Peyer's patch (tissue), 4 donors: ENCODE results near the gene TLE5. TPM values are rescaled to one million over a fixed set of nuclear protein-coding genes. Genes with fewer than 3 reads are reported as not detected.
A peak's percentile ranks its signal among the peaks of the same experiment; 100 is the strongest.

ENCODE experiments used
- DNase-seq, 3 donors: peaks; one replicate each; pipeline ENCODE4 v3.0.0-alpha.2; 2017 to 2019
- H3K27ac ChIP-seq, 4 donors: fragments of 200-600 bp; sonication (generic); one replicate each; pipeline ENCODE4 v1.5.1; 2016 to 2019
- H3K27me3 ChIP-seq, 2 donors: fragments of 200-600 bp; sonication (generic); one replicate each; pipeline ENCODE4 v1.5.1; 2019
- H3K36me3 ChIP-seq, 3 donors: fragments of 200-600 bp; sonication (generic); one replicate each; pipeline ENCODE4 v1.5.1; 2016 to 2019
- H3K4me1 ChIP-seq, 4 donors: fragments of 200-600 bp; sonication (generic); one replicate each; pipeline ENCODE4 v1.5.1; 2016 to 2019
- H3K4me3 ChIP-seq, 4 donors: fragments of 200-600 bp; sonication (generic); 1 replicate in 3 of 4; 2 replicates in 1 of 4; pipeline ENCODE4 v1.5.1; 2016 to 2019; ENCODE audit warnings: mild to moderate bottlenecking in 1 of 4
- H3K9me3 ChIP-seq, 4 donors: fragments of 200-600 bp; sonication (generic); one replicate each; pipeline ENCODE4 v1.5.1; 2016 to 2019; ENCODE audit warnings: mild to moderate bottlenecking in 1 of 4
- POLR2A ChIP-seq, 2 donors: fragments of 450-650 bp; IDR thresholded peaks; one replicate each; pipeline ENCODE4 v1.5.1; 2017; ENCODE audit warnings: antibody characterized with exemption in 2 of 2, mild to moderate bottlenecking in 2 of 2, moderate library complexity in 2 of 2
- total RNA-seq, 4 donors: library from RNA; depleted of rRNA; stranded (reverse); fragments of >200 nt; gene quantifications; one replicate each; pipeline ENCODE4 v1.1.0, GENCODE V29; 2016
- TF ChIP-seq, protein P1 (sequence below), 6 experiments: fragments of 450-650 bp in 4 of 6; fragments of 200-600 bp in 2 of 6; sonication (generic) in 1 of 6; IDR thresholded peaks; one replicate each; pipeline ENCODE4 v1.5.1; 2017 to 2019; ENCODE audit warnings: antibody characterized with exemption in 6 of 6, mild to moderate bottlenecking in 3 of 6, moderate library complexity in 1 of 6

TLE5 gene
- total RNA-seq, 4 donors from 2014 or later = 134 to 366 (median 289) TPM

DNA sequence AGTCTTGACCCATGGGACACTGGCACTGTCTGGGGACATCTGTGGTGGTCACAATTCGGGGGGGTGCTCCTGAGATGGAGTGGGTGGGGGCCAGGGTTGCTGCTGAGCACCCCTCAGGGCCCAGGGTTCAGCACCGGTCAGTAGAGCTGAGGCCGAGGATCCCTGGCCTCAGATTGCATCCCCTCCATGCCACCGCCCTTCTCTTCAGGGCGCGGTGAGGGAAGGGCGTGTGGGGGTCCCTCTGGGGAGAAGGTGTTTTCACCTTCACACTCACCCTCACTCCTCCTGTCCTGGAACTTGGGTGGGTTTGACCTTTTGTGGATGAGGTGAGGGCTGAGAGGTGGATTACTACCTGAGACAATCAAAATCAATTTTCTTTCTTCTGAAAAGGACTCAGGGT lies 45.4 kb upstream of the TLE5 start:
- no peaks in the 10 kb centered on the region for H3K27me3 ChIP-seq

GRCh38 chr19:3106509-3107141 lies 44.3 kb upstream of the TLE5 start:
- no peaks in the 10 kb centered on the region for H3K9me3 ChIP-seq
- H3K27ac ChIP-seq = peak overlapping the region in 2 of 4 donors; percentile 66 to 82
- H3K36me3 ChIP-seq = peaks cover 0 to 16% (median 0%) of the 10 kb centered on the region in 3 donors
- H3K4me3 ChIP-seq = peak overlapping the region in 1 of 4 donors; percentile 2
- DNase-seq = no peak
- no peaks in the 10 kb centered on the region for H3K27me3 ChIP-seq
- peaks cover 7 to 65% (median 11%) of the 10 kb centered on the region in 4 donors for H3K4me1 ChIP-seq
- TF ChIP-seq POLR2A (IDR thresholded peaks at IDR 0.05) = no peak
- TF ChIP-seq, protein P1, sequence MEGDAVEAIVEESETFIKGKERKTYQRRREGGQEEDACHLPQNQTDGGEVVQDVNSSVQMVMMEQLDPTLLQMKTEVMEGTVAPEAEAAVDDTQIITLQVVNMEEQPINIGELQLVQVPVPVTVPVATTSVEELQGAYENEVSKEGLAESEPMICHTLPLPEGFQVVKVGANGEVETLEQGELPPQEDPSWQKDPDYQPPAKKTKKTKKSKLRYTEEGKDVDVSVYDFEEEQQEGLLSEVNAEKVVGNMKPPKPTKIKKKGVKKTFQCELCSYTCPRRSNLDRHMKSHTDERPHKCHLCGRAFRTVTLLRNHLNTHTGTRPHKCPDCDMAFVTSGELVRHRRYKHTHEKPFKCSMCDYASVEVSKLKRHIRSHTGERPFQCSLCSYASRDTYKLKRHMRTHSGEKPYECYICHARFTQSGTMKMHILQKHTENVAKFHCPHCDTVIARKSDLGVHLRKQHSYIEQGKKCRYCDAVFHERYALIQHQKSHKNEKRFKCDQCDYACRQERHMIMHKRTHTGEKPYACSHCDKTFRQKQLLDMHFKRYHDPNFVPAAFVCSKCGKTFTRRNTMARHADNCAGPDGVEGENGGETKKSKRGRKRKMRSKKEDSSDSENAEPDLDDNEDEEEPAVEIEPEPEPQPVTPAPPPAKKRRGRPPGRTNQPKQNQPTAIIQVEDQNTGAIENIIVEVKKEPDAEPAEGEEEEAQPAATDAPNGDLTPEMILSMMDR (IDR thresholded peaks at IDR 0.05) = no peak

More for the DNA sequence above, 45.4 kb upstream of the TLE5 start:
- peaks cover 0 to 27% (median 0%) of the 10 kb centered on the region in 3 donors for H3K36me3 ChIP-seq
- H3K4me1 ChIP-seq = peaks cover 7 to 55% (median 11%) of the 10 kb centered on the region in 4 donors
- peak overlapping the region in 3 of 4 donors; percentile 49 to 82 (median 66) for H3K27ac ChIP-seq
- DNase-seq = no peak
- TF ChIP-seq POLR2A (IDR thresholded peaks at IDR 0.05) = no peak
- TF ChIP-seq, protein P1 (IDR thresholded peaks at IDR 0.05) = no peak
- no peaks in the 10 kb centered on the region for H3K9me3 ChIP-seq
- H3K4me3 ChIP-seq = peak overlapping the region in 2 of 4 donors; percentile 4 to 15

- Histone ChIP-seq H3K9me3 (no peaks in the 10 kb centered on the region), H3K27ac (peak overlapping the region in 2 of 4 donors; percentile 66 to 82), H3K27me3 (no peaks in the 10 kb centered on the region), H3K4me1 (peaks cover 7 to 73% (median 11%) of the 10 kb centered on the region in 4 donors), H3K36me3 (peaks cover 0 to 10% (median 0%) of the 10 kb centered on the region in 3 donors), H3K4me3 (peak overlapping the region in 1 of 4 donors; percentile 2)
- no peak for DNase-seq
- TF ChIP-seq, protein P1 (IDR thresholded peaks at IDR 0.05) = no peak
- no peak for TF ChIP-seq POLR2A (IDR thresholded peaks at IDR 0.05)
These were observed 43.6 kb upstream of the TLE5 start for GRCh38 chr19:3105641-3106508.

GRCh38 chr19:3104708-3104983 lies 42.4 kb upstream of the TLE5 start:
- peak overlapping the region in 2 of 4 donors; percentile 60 to 82 for H3K27ac ChIP-seq
- TF ChIP-seq, protein P1 (IDR thresholded peaks at IDR 0.05) = no peak
- TF ChIP-seq POLR2A (IDR thresholded peaks at IDR 0.05) = no peak
- no peaks in the 10 kb centered on the region for H3K27me3 ChIP-seq
- no peak for DNase-seq
- H3K4me3 ChIP-seq = peak overlapping the region in 1 of 4 donors; percentile 5
- no peaks in the 10 kb centered on the region for H3K9me3 ChIP-seq
- H3K4me1 ChIP-seq = peaks cover 7 to 85% (median 12%) of the 10 kb centered on the region in 4 donors
- H3K36me3 ChIP-seq = peaks cover 0 to 10% (median 0%) of the 10 kb centered on the region in 3 donors

DNA sequence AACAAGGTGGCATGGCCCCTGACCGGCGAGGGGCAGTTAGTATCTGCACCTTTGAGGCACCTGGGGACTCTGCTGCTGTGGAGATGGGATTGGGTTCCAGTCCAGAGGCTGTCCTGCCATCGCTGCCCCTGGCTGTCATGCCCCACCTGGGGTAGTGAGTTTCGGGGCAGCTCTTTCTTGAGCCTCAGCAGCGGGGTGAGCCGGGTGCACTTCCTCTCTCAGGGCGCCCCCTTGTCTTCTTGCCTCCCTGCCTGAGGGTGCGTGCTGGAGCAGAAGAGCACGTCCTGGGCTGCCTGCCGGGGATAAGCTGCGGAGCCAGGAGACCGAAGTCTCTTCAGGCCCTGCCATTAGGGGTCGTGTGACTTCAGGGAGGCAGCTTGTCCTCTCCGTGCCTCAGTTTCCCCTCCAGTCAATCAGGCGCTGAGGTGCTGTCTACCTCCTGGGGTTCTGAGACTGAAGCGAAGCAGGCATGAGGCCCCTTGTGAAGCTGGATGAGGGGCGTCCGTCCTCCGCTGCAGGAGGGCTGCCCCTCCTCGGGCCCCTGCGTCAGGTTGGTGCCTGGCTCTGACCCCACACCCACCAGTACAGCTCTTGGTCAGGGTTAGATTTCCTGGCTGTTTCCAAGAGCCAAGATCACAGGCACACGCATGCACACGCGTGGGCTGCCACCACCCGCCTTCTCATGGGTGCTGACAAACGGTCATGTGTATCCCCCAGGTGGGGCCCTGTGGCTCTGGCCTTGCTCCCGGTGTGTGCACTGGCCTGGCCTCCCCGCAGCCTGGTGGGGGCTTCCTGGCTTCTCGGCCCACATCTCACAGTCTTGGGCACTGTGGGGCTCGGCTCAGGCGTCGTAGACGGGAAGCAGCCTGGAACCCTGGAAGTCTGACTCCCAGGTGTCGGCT lies 40.2 kb upstream of the TLE5 start:
- Histone ChIP-seq H3K4me1 (peaks cover 13 to 96% (median 23%) of the 10 kb centered on the region in 4 donors), H3K27me3 (no peaks in the 10 kb centered on the region), H3K27ac (peak overlapping the region in 1 of 4 donors; percentile 42), H3K36me3 (peaks cover 0 to 10% (median 0%) of the 10 kb centered on the region in 3 donors), H3K4me3 (peak overlapping the region in 1 of 4 donors; percentile 9), H3K9me3 (no peaks in the 10 kb centered on the region)
- TF ChIP-seq, protein P1 (IDR thresholded peaks at IDR 0.05) = no peak
- TF ChIP-seq POLR2A (IDR thresholded peaks at IDR 0.05) = no peak
- DNase-seq = no peak
